Esophagus muscularis mucosa (tissue), 4 donors: Measurements from ENCODE around the gene SPATA12. TPM values are rescaled to one million over a fixed set of nuclear protein-coding genes. Genes with fewer than 3 reads are reported as not detected.
"Not testable (repeated sequence)": the region's sequence is repeated elsewhere in the genome, so short reads cannot be mapped to it uniquely, and the experiment has no call there.

Experiments
- DNase-seq: peaks from one replicate; pipeline ENCODE4 v3.0.0-alpha.2; 2017; ENCODE audit errors: extremely low spot score
- H3K27ac ChIP-seq, 4 donors: fragments of 200-600 bp; sonication (generic); replicated peaks in 1 of 4; 1 replicate in 3 of 4; 2 replicates in 1 of 4; pipeline ENCODE4 v1.5.1; 2016 to 2019; ENCODE audit warnings: mild to moderate bottlenecking in 1 of 4
- H3K27me3 ChIP-seq, 4 donors: fragments of 200-600 bp; sonication (generic); one replicate each; pipeline versions ENCODE4 v1.5.1 to v1.6.0; 2016 to 2019
- H3K36me3 ChIP-seq, 4 donors: fragments of 200-600 bp; sonication (generic); one replicate each; pipeline ENCODE4 v1.5.1; 2016 to 2019
- H3K4me1 ChIP-seq, 4 donors: fragments of 200-600 bp; sonication (generic); one replicate each; pipeline ENCODE4 v1.5.1; 2016 to 2019
- H3K4me3 ChIP-seq, 4 donors: fragments of 200-600 bp; sonication (generic); 1 replicate in 2 of 4; 2 replicates in 2 of 4; pipeline ENCODE4 v1.5.1; 2016 to 2019; ENCODE audit warnings: mild to moderate bottlenecking in 4 of 4, moderate library complexity in 1 of 4
- H3K9me3 ChIP-seq, 4 donors: fragments of 200-600 bp; sonication (generic); 1 replicate in 3 of 4; 2 replicates in 1 of 4; pipeline ENCODE4 v1.5.1; 2016 to 2019
- CTCF ChIP-seq, 3 experiments: fragments of 200-600 bp in 2 of 3; fragments of 450-650 bp in 1 of 3; sonication (generic) in 2 of 3; IDR thresholded peaks; one replicate each; pipeline ENCODE4 v1.5.1; 2017 to 2019; ENCODE audit warnings: antibody characterized with exemption in 3 of 3, mild to moderate bottlenecking in 2 of 3, moderate library complexity in 1 of 3
- EP300 ChIP-seq: sonication (generic); formaldehyde crosslinking; IDR thresholded peaks from one replicate; pipeline ENCODE4 v1.6.1; 2017; ENCODE audit warnings: antibody characterized with exemption
- POLR2A ChIP-seq: fragments of 450-650 bp; IDR thresholded peaks from one replicate; pipeline ENCODE4 v1.6.1; 2017; ENCODE audit warnings: antibody characterized with exemption, moderate library complexity, mild to moderate bottlenecking, low read depth
- POLR2AphosphoS5 ChIP-seq, 2 donors: sonication (generic); formaldehyde crosslinking; IDR thresholded peaks; one replicate each; pipeline ENCODE4 v1.6.1; 2017; ENCODE audit warnings: antibody characterized with exemption in 2 of 2
- WGBS: methylation state at CpG from one replicate; pipeline ENCODE4 v1.1.5; 2018; 5-methylcytosine and 5-hydroxymethylcytosine counted together
- intact Hi-C: fragments of 100-400 bp; cut with DNase I; formaldehyde crosslinking; loops from one replicate; pipeline ENCODE4 v1.15.1; 2023
- total RNA-seq, 4 donors: library from RNA; depleted of rRNA; stranded (reverse); fragments of >200 nt; gene quantifications; one replicate each; pipeline versions ENCODE4 v1.1.0 to v1.2.1, GENCODE V29; 2016

Gene SPATA12
- total RNA-seq, 4 donors from 2014 or later, result 0.13 TPM; not detected in 3

- Histone ChIP-seq H3K4me1 (peaks cover 12 to 25% (median 20%) of the 10 kb centered on the region in 4 donors), H3K27me3 (no peaks in the 10 kb centered on the region), H3K9me3 (no peaks in the 10 kb centered on the region), H3K27ac (peak overlapping the region; percentile 65 to 81 (median 74)), H3K4me3 (peak overlapping the region; percentile 77 to 90 (median 80)), H3K36me3 (no peaks in the 10 kb centered on the region)
- intact Hi-C loops, result loop anchor here (5.0 to 10.0 kb wide), 2 partner anchors 82 to 274 kb away; partner anchors contain the start of gene ARHGEF3
- no peak for DNase-seq
- TF ChIP-seq POLR2AphosphoS5 (IDR thresholded peaks at IDR 0.05), result peak in 1 of 2 donors; percentile 20
- TF ChIP-seq CTCF (IDR thresholded peaks at IDR 0.05), result no peak
- WGBS, result 3% methylated on average over 16 of the region's 91 CpGs
These were observed 18.4 kb downstream of the SPATA12 start for GRCh38 chr3:57078635-57079473.

- Histone ChIP-seq H3K4me3 (peak overlapping the region; percentile 77 to 90 (median 80)), H3K4me1 (peaks cover 12 to 25% (median 20%) of the 10 kb centered on the region in 4 donors), H3K27me3 (no peaks in the 10 kb centered on the region), H3K27ac (peak overlapping the region in 3 of 4 donors; percentile 40 to 81 (median 71)), H3K36me3 (no peaks in the 10 kb centered on the region), H3K9me3 (no peaks in the 10 kb centered on the region)
- 8% methylated on average over 19 of the region's 25 CpGs for WGBS
- TF ChIP-seq EP300 (no peak), CTCF (IDR thresholded peaks at IDR 0.05) (no peak), POLR2AphosphoS5 (IDR thresholded peaks at IDR 0.05) (peak in 1 of 2 donors; percentile 2), POLR2A (no peak)
- intact Hi-C loops, result loop anchor here (5.0 to 10.0 kb wide), 2 partner anchors 82 to 275 kb away; partner anchors contain the start of gene ARHGEF3
- DNase-seq, result no peak
These were observed 19.0 kb downstream of the SPATA12 start for GRCh38 chr3:57079474-57079831.

- no peak overlapping the region for H3K27ac ChIP-seq
- WGBS, result 98% methylated on average over 4 of the region's 4 CpGs
- H3K9me3 ChIP-seq, result no peaks in the 10 kb centered on the region
- H3K27me3 ChIP-seq, result no peaks in the 10 kb centered on the region
- no peak overlapping the region for H3K4me3 ChIP-seq
- intact Hi-C loops, result no loop called here
- H3K36me3 ChIP-seq, result no peaks in the 10 kb centered on the region
- peaks cover 12 to 25% (median 20%) of the 10 kb centered on the region in 4 donors for H3K4me1 ChIP-seq
- DNase-seq, result no peak
- TF ChIP-seq POLR2AphosphoS5 (IDR thresholded peaks at IDR 0.05) (no peak), CTCF (IDR thresholded peaks at IDR 0.05) (no peak), EP300 (no peak), POLR2A (no peak)
These were observed 19.7 kb downstream of the SPATA12 start for GRCh38 chr3:57080171-57080570.

GRCh38 chr3:57081173-57081572 lies 20.7 kb downstream of the SPATA12 start:
- no peaks in the 10 kb centered on the region for H3K9me3 ChIP-seq
- H3K36me3 ChIP-seq, result no peaks in the 10 kb centered on the region
- intact Hi-C loops, result no loop called here
- TF ChIP-seq POLR2AphosphoS5 (IDR thresholded peaks at IDR 0.05), result no peak
- WGBS, result 76% methylated on average over 3 of the region's 3 CpGs
- H3K4me1 ChIP-seq, result peaks cover 12 to 25% (median 20%) of the 10 kb centered on the region in 4 donors
- H3K4me3 ChIP-seq, result no peak overlapping the region
- no peak for DNase-seq
- no peak overlapping the region for H3K27ac ChIP-seq
- no peaks in the 10 kb centered on the region for H3K27me3 ChIP-seq

- Histone ChIP-seq H3K4me3 (no peak overlapping the region), H3K9me3 (no peaks in the 10 kb centered on the region), H3K36me3 (no peaks in the 10 kb centered on the region), H3K27me3 (no peaks in the 10 kb centered on the region), H3K27ac (no peak overlapping the region), H3K4me1 (peaks cover 11 to 24% (median 18%) of the 10 kb centered on the region in 4 donors)
- WGBS, result 91% methylated on average over 6 of the region's 6 CpGs
- TF ChIP-seq CTCF (IDR thresholded peaks at IDR 0.05), result no peak
- no peak for TF ChIP-seq POLR2A
- TF ChIP-seq EP300, result no peak
- TF ChIP-seq POLR2AphosphoS5 (IDR thresholded peaks at IDR 0.05), result no peak
- intact Hi-C loops, result no loop called here
- no peak for DNase-seq
These were observed 22.0 kb downstream of the SPATA12 start for GRCh38 chr3:57082481-57082880.

GRCh38 chr3:57083266-57083995 lies 23.0 kb downstream of the SPATA12 start:
- H3K27me3 ChIP-seq, H3K36me3 ChIP-seq, H3K4me3 ChIP-seq, intact Hi-C loops, H3K27ac ChIP-seq, DNase-seq, H3K9me3 ChIP-seq: not testable (repeated sequence)
- 95% methylated on average over 14 of the region's 16 CpGs for WGBS
- peaks cover 4 to 14% (median 8%) of the 10 kb centered on the region in 4 donors for H3K4me1 ChIP-seq
